NCI-H82 (cell line): ENCODE measurements around the gene OR10G7.
A peak's percentile ranks its signal among the peaks of the same experiment; 100 is the strongest.

Source experiments
- DNase-seq: peaks from one replicate; lab custom pipeline; 2025; lab: John Stamatoyannopoulos, UW

OR10G7 gene, protein sequence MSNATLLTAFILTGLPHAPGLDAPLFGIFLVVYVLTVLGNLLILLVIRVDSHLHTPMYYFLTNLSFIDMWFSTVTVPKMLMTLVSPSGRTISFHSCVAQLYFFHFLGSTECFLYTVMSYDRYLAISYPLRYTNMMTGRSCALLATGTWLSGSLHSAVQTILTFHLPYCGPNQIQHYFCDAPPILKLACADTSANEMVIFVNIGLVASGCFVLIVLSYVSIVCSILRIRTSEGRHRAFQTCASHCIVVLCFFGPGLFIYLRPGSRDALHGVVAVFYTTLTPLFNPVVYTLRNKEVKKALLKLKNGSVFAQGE

GRCh38 chr11:124041254-124041653 lies at the start of gene OR10G7:
TSS of gene OR10G7 (minus strand) at chr11:124041325. CDS start at chr11:124039001, 2,324 bp downstream.
- DNase-seq, result no peak

DNA sequence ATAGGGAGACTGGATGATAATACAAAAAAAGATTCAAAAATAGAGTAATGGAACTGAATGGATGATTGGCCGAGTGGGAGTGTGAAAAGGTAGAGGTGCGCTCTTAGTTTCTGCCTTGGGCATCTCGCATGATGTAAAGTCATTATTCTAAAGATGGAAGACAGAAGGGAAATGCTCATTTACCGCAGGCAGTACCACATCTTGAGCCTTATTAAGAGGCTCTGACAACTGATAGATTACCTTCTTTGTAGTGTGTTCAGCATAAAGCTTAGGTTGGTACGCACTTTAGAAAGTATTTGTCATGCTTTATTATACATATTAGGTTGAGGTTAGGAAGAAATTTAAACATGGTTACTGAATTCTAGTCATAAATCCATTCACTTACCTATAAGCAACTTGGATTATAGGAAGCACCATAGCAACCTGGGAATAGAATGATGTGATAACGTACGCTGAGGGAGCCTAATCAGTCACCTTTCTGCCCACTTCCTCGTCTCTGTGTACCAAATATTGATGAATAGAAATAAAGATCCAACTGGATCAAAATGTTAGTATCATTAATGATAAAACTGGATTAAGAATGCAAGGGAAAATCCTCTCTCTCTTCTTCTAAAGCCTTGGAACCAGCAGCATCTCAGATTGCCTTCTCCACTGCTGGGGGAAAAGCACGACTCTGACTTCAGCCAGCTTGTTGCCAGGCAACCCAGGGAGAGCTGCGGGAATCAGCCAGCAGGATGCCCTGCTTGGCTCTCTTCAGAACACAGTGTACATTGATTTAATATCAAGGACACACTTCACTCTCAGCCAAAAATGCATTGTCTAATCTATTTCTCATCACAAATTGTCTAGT lies 45.1 kb upstream of the OR10G7 start:
- DNase-seq, result peak; percentile 38

GRCh38 chr11:124085583-124085982 lies 44.5 kb upstream of the OR10G7 start:
- no peak for DNase-seq

DNA sequence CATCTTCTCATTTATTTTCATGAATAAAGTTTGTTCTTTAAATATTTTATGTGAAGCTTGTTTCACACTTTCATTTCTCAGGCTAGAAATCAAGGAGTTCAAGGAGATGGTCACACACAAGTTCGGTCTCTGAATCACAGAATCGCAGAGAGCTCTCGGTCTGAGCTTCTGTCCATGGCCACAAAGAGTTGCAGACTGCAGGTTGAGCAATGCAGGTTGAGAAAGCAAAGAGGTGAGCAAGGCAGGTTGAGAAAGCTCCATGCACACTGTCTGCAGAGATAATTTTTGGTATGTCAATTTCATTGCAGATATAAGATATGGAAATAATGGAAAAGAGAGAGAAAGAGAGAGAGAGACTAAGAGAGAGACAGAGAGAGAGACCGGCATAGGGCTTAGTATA lies 41.2 kb upstream of the OR10G7 start:
- DNase-seq, result no peak

DNA sequence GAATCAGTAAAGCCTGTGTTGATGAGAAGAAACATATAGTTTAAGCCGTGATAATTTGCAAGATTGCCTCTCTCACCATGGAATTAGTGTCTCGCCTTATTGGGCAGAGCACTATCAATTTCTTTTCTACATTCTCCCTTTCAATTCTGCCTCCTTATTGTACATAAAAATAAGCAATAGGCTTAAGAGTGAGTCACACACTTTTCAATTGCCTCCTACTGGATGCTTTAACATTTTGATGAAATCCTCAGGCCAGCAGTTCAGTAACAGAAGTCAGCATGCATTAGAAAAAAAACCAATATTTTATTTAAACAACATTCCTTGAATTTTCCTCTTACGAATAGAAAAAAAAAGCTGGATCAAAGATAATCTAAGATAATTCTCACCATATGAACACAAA lies 40.4 kb upstream of the OR10G7 start:
- DNase-seq, result no peak

GRCh38 chr11:124080327-124081001 lies 39.3 kb upstream of the OR10G7 start:
- no peak for DNase-seq

- DNase-seq, result peak; percentile 1
Observed at GRCh38 chr11:124079631-124080326, 38.7 kb upstream of the OR10G7 start.

GRCh38 chr11:124078591-124078990 lies 37.5 kb upstream of the OR10G7 start:
- no peak for DNase-seq

- no peak for DNase-seq
Observed at GRCh38 chr11:124077266-124077665, 36.1 kb upstream of the OR10G7 start.

DNA sequence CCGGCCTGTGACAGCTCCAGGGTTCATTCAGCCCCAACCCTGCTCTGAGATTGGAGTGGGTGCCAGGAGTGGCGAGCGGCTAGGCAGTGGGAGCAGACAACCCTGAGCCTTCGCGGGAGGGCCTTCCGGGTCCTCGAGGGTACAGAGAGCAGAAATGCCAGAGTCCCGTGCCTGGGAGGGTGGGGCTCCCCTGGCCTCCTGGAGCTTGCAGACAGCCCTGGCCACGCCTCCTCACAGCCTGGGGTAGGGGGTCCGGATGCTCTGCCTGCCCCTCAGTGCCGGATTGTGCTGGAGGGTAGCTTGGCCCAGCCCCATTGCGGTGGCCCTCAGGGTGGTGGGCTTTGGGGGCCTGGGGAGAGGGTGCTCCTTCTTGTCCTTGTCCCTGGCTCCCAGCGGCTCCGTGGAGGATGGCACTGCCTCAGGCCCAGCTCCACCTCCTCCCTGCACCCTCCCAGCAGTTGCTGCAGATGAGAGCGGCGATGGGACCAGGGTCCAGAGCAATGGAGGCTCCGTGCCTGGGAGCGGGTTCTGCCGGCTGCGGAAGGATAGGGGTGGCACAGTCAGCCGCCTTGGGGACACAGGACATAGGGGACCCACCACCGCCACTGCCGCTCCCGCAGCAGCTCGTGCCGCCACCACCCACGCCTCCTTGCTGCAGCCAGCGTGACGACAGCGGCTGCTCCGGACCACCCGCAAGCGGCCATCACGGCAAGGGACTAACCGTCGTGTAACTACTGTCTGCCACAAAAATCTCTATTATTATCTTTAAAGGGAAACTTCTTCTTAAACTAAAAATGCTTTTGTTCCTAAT lies 34.9 kb upstream of the OR10G7 start:
- no peak for DNase-seq

DNA sequence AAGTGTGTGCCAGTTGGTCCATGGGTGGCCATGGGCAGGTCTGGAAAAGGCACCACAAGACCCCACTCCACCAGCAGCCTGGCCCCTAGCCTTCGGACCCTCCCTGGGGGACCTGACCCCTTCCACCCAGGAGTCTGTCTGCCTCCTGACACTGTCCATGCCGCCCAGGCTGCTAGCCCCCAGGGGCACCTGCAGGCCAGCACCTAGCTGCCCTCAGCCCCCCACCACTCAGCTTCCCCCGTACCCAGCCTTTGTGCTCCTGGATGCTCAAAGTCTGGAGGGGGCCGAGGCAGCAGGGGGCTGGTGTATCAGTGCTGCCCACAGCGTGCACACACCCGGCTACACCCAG lies 34.3 kb upstream of the OR10G7 start:
- DNase-seq, result no peak

GRCh38 chr11:124074554-124074953 lies 33.4 kb upstream of the OR10G7 start:
- no peak for DNase-seq

DNA sequence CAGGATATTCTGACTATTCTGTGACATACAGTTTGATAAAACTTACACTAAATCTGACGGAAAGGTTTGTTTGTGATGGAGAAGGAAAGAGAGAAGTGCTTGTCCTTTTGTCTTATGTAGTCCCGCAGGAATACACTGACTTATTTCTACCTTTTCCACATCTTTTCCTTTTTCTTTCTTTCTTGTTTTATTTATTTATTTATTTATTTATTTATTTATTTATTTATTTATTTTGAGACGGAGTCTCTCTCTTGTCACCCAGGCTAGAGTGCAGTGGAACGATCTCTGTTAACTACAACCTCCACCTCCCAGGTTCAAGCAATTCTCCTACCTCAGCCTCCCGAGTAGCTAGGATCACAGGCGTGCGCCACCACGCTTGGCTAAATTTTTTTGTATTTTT lies 31.0 kb upstream of the OR10G7 start:
- no peak for DNase-seq

- DNase-seq, result no peak
Observed at GRCh38 chr11:124071623-124071948, 30.5 kb upstream of the OR10G7 start.

DNA sequence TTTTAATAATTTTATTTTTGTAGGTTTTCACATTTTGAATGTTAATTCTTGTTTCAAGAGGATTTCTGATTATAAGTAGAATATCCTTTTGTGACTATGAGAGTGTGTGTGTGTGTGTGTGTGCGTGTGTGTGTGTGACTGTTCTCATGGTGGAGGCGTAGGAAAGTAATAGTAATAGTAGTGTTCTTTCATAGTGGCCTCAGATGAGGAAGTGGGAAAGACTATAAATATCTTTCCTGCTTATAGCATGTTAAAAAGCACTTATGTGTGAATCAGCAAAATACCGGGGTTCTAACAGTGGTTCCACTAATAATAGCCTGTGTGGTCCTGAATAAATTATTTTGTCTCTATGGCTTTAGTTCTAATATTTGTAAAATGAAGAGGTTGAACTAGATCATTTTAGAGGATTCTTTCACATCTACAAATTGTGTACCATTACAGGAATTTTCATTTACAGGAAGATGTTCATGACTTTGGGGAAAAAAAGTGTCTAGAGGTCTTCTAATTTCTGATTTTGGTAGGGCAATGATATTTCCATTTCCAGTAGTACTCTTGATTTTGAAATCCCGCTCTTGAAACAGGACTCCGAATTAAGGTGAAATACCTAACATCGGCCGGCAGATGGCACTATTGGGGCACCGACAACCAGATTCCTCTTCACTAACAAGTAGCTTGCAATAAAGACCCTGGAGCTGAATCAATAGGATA lies 29.9 kb upstream of the OR10G7 start:
- peak; percentile 78 for DNase-seq

DNA sequence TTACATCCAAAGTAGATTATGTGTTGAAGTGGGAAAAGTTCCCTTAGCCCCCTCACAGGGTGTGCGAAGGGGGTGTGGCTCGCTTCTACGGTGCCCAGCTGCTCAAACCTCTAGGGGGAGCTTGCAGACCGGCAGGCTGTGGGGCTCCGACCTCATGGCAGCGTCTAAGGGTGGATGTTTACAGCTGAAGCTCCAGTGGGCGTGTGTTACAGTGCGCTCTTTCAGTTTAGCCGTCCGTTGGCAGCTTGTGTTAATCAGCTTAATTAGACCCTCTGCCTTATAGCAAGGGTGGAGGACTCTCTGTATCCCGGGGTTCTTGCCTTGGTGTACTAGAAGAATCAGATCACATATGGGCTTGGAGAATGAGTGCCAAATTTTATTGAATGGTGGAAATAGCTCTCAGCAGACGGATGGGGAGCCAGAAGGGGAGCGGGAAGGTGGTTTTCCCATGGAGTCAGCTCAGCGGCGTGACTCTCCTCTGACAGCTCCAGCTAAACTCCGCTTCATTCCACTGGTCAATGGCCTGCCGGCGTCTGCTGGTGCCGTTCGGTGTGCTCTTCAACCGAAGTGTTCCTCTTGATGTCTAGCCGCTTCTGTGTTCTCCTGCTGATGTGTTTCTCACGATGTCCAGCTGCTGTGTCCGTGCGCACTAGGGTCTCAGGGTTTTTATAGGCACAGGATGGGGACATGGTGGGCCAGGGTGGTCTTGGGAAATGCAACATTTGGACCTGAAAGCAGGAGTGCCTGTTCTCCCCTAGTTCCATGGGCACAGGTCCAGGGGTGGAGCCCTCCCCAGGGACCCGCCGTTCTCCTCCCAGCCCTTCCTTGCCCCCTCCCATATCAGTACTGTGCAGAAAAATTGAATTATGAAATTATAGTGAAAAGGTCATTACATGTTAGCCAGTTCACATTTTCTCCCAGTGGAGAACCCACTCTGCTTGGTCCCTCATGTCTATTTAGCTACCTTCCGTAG lies 28.6 kb upstream of the OR10G7 start:
- peak; percentile 97 for DNase-seq

DNA sequence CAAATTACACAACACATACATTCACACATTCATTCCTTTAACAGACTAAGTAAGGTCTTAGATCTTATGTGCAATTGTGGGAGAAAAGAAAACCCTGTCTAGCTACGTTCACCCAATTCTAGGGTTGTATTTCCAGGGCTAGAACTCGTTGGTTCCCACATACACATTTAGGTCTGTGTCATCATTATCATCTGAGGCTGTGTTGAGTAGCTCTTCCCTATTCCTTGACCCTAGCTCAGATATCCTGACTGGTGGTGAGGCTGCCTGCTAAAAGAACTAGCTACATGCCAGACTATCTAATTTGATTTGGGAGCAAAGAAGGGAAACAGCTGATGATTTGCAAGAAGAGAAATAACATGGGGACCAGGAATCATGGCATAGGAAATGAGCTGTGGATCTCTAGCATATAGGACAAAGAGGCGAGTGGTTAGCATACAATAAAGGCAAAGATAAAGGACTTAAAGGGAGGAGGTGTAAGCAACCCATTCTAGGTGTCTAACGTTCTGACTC lies 27.5 kb upstream of the OR10G7 start:
- DNase-seq, result no peak

GRCh38 chr11:124052966-124053365 lies 11.8 kb upstream of the OR10G7 start:
- DNase-seq, result no peak

DNA sequence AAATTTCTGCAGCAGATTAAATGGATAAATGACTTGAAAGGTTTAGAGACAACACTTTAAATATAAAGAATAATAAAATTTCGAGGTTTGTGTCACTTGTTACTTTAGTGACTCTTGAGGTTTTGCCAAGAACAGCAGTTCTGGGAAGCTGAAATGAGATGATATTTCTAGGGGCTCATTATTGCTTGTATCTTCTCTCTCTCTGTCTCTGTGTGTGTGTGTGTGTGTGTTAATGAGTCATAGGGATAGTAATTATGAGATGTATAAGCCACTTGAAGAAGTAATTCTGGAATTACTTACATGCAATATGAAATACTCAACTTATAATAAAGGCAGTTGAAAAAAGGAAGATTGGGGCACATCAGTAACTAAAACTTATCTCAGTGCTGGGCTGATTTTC lies 9.6 kb upstream of the OR10G7 start:
- no peak for DNase-seq

GRCh38 chr11:124043420-124043819 lies 2.3 kb upstream of the OR10G7 start:
- no peak for DNase-seq
